Measurements from ENCODE around the gene COX5A. TPM values are rescaled to one million over a fixed set of nuclear protein-coding genes. Genes with fewer than 3 reads are reported as not detected.

COX5A gene
- total and polyA plus RNA-seq, 2 donors (not counting 1 experiment from before 2014, with no cell fraction given): 53.3 to 77.3 TPM

- no peak for TF ChIP-seq EZH2 (IDR thresholded peaks at IDR 0.05; ENCODE audit: borderline replicate concordance, insufficient read depth, low read depth, low read length, poor library complexity, severe bottlenecking)
- no peak for TF ChIP-seq CTCF (IDR thresholded peaks at IDR 0.05)
- no peak overlapping the region for H3K4me3 Mint-ChIP-seq
- H4K20me1 ChIP-seq (ENCODE audit: control insufficient read depth, insufficient read depth, low read length, poor library complexity, severe bottlenecking): no peaks in the 10 kb centered on the region
- no peaks in the 10 kb centered on the region for H3K9me3 Mint-ChIP-seq (ENCODE audit: insufficient read depth)
- H3K9me3 ChIP-seq (ENCODE audit: control extremely low read depth in 1 of 3, control insufficient read depth in 2 of 3, insufficient read depth in 1 of 3, low read length in 2 of 3): no peaks in the 10 kb centered on the region
- intact Hi-C loops (cut with micrococcal nuclease): no loop called here
- no peaks in the 10 kb centered on the region for H3K36me3 ChIP-seq (replicated peaks in 1 of 2; ENCODE audit: control extremely low read depth in 1 of 2, control insufficient read depth in 1 of 2, extremely low read depth in 1 of 2, insufficient read depth in 2 of 2, low read length in 1 of 2)
- no peak overlapping the region for H3K4me3 ChIP-seq (ENCODE audit: control extremely low read depth in 1 of 5, extremely low read depth in 1 of 5, insufficient read depth in 1 of 5, low read depth in 2 of 5, low read length in 4 of 5)
- no peak overlapping the region for H3K27ac Mint-ChIP-seq
- no peak for ATAC-seq (ENCODE audit: low read depth)
- H3K27ac ChIP-seq (ENCODE audit: low read length in 2 of 2): no peak overlapping the region
- no peaks in the 10 kb centered on the region for H3K4me1 Mint-ChIP-seq
- peaks cover 27% of the 10 kb centered on the region for H3K27me3 Mint-ChIP-seq
- H3K9ac ChIP-seq (ENCODE audit: low read length): no peak overlapping the region
- no peaks in the 10 kb centered on the region for H3K79me2 ChIP-seq (ENCODE audit: control insufficient read depth, insufficient read depth, low read length)
- H3K4me2 ChIP-seq (replicated peaks; ENCODE audit: low read depth, low read length, poor library complexity, severe bottlenecking): no peak overlapping the region
- H3K4me1 ChIP-seq (ENCODE audit: control insufficient read depth in 2 of 2, insufficient read depth in 2 of 2, low read length in 2 of 2): no peaks in the 10 kb centered on the region
- POLR2A ChIA-PET: no interaction called here
- DNase-seq: no peak
- 29% methylated on average over 2 of the region's 3 CpGs for WGBS (ENCODE audit: insufficient coverage)
- CTCF ChIA-PET: interaction anchor here (0.7 to 1.5 kb wide), 3 partner anchors 18 to 28 kb away, joined by 3 read pairs; no protein-coding TSS in a partner anchor
- peaks cover 0 to 38% (median 15%) of the 10 kb centered on the region in 4 experiments for H3K27me3 ChIP-seq (replicated peaks in 1 of 4; ENCODE audit: control extremely low read depth in 1 of 4, control insufficient read depth in 3 of 4, insufficient read depth in 4 of 4, low read length in 3 of 4)
- no peak overlapping the region for H2AFZ ChIP-seq (ENCODE audit: insufficient read depth, low read depth, low read length, poor library complexity, severe bottlenecking)
These were observed 40.6 kb upstream of the COX5A start for GRCh38 chr15:74978503-74978902.

- Mint-ChIP-seq H3K4me1 (no peaks in the 10 kb centered on the region), H3K9me3 (ENCODE audit: insufficient read depth) (no peaks in the 10 kb centered on the region), H3K27me3 (peaks cover 28% of the 10 kb centered on the region), H3K4me3 (no peak overlapping the region), H3K27ac (no peak overlapping the region)
- Histone ChIP-seq H3K9me3 (ENCODE audit: control extremely low read depth in 1 of 3, control insufficient read depth in 2 of 3, insufficient read depth in 1 of 3, low read length in 2 of 3) (no peaks in the 10 kb centered on the region), H3K79me2 (ENCODE audit: control insufficient read depth, insufficient read depth, low read length) (no peaks in the 10 kb centered on the region), H3K4me3 (ENCODE audit: control extremely low read depth in 1 of 5, extremely low read depth in 1 of 5, insufficient read depth in 1 of 5, low read depth in 2 of 5, low read length in 4 of 5) (no peak overlapping the region), H3K36me3 (replicated peaks in 1 of 2; ENCODE audit: control extremely low read depth in 1 of 2, control insufficient read depth in 1 of 2, extremely low read depth in 1 of 2, insufficient read depth in 2 of 2, low read length in 1 of 2) (no peaks in the 10 kb centered on the region), H3K4me2 (replicated peaks; ENCODE audit: low read depth, low read length, poor library complexity, severe bottlenecking) (no peak overlapping the region), H3K27me3 (replicated peaks in 1 of 4; ENCODE audit: control extremely low read depth in 1 of 4, control insufficient read depth in 3 of 4, insufficient read depth in 4 of 4, low read length in 3 of 4) (peaks cover 0 to 39% (median 15%) of the 10 kb centered on the region in 4 experiments), H3K9ac (ENCODE audit: low read length) (no peak overlapping the region), H3K27ac (ENCODE audit: low read length in 2 of 2) (no peak overlapping the region), H4K20me1 (ENCODE audit: control insufficient read depth, insufficient read depth, low read length, poor library complexity, severe bottlenecking) (no peaks in the 10 kb centered on the region), H2AFZ (ENCODE audit: insufficient read depth, low read depth, low read length, poor library complexity, severe bottlenecking) (no peak overlapping the region), H3K4me1 (ENCODE audit: control insufficient read depth in 2 of 2, insufficient read depth in 2 of 2, low read length in 2 of 2) (no peaks in the 10 kb centered on the region)
- CTCF ChIA-PET: interaction anchor here (1.1 to 1.5 kb wide), 2 partner anchors 18 to 28 kb away, joined by 3 read pairs; no protein-coding TSS in a partner anchor
- POLR2A ChIA-PET: no interaction called here
- no CpG with 5 or more reads among the region's 1 CpG for WGBS (ENCODE audit: insufficient coverage)
- ATAC-seq (ENCODE audit: low read depth) (no peak), DNase-seq (no peak)
- TF ChIP-seq CTCF (IDR thresholded peaks at IDR 0.05) (no peak), EZH2 (IDR thresholded peaks at IDR 0.05; ENCODE audit: borderline replicate concordance, insufficient read depth, low read depth, low read length, poor library complexity, severe bottlenecking) (no peak)
- intact Hi-C loops (cut with micrococcal nuclease): no loop called here
These were observed 40.2 kb upstream of the COX5A start for GRCh38 chr15:74978077-74978476.
